Endometrial microvascular endothelial cells (primary cell): ENCODE measurements around the gene RPS6KA5. TPM values are rescaled to one million over a fixed set of nuclear protein-coding genes. Genes with fewer than 3 reads are reported as not detected.
"Not testable (repeated sequence)": the region's sequence is repeated elsewhere in the genome, so short reads cannot be mapped to it uniquely, and the experiment has no call there.

ENCODE experiments used
- in situ Hi-C: cut with HindIII; loops from 2 replicates; pipeline ENCODE4 v1.10.0; 2017; ENCODE audit warnings: low sequenced_read_pairs, low pct_unique_long_range_greater_than_20kb; ENCODE audit errors: inconsistent ontology term
- total RNA-seq: library from RNA; depleted of rRNA; stranded (reverse); fragments of >200 nt; gene quantifications from one replicate; pipeline ENCODE4 v1.2.3, GENCODE V29; 2015; ENCODE audit errors: inconsistent ontology term

The RPS6KA5 gene
- 2.5 TPM for total RNA-seq

DNA sequence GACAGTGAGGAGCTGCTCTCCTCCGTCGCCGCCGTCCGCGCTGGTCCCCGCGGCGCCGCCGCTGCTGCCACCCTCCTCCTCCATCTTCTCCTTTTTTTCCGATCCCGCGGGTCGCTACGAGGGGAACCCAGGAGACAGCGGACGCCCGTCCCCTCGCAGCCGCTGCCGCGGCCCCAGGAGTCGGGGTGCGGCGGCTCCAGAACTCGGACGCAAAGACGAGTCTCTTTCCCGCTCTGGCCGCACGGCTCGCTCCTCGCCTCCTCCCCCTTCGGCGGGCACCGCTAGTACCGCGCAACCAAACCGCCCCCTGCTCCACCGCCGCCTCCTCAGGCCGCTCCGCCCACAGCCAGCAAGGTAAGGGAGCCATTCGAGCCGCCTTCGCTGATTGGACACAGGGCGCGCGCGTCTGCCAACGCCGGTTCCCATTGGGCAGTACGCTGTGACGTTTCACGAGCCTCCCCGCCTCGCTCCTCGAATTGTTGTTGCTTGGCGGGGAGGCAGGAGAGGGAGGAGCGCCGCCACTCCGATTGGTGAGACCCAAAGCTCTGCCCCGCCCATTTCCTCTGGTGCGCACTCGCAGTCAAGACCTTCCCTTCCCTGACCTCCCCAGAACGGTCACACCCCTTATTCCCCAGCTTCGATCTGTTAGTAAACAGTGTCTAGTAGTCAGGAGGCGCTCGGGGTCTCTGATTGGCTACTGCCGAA is at the start of gene RPS6KA5:
Gene RPS6KA5 (minus strand): TSS at position 291 of the 705 bp plus-strand sequence. CDS start 207 bp downstream, at position 84.
- in situ Hi-C loops: loop anchor here (25.0 kb wide), 1 partner anchor 227 kb away; no protein-coding TSS in a partner anchor

DNA sequence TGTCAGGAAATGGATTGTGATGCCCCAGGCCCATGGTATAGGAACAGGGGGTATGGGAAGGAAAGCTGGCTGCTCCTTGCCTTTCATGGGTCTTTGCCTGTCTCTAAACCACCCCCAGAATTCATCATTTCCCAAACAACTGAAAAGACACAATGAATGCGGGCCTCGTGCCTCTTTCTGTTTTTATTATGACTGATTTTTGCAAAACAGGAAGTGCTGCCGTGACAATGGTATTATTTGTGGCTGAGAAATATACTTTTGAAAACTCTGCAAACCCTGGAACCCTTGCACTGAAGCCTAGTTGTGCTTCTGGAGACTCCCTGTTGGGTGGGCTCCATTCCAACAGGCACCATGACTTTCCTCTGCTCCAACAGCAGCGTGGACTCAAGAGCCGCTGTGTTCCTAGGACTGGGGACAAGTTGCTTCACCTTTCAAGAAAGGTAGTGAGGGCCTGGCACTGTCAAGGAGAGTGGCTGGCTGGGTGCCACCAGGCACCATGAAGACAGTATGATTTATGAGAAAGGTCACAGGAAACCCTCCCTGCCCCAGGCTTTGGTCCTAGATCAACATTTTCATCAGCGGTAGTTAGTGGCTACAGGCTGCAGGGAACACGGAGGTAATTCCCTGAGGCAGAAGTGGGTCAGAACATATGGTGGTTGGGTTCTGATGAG is 48.6 kb upstream of the RPS6KA5 start:
- in situ Hi-C loops: no loop called here

DNA sequence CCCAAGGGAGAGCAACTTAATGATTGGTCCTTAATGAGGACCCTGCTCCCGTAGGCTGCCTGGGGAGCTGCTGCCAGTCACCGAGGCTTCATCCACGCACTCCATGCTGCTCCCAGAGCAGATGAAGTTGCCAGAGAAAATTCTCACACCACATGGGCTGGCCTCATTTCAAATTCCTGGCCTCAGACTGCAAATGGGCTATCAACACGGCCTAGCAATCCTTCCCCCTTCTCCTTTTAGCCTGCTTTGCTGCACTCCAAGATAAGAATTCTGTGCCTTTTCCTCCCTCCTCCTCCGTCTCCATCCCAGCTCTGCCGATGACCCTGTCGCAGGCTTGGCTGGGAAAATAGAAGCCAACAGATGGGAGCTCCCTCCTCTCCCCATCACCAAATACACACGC is 42.7 kb upstream of the RPS6KA5 start:
- in situ Hi-C loops: no loop called here

DNA sequence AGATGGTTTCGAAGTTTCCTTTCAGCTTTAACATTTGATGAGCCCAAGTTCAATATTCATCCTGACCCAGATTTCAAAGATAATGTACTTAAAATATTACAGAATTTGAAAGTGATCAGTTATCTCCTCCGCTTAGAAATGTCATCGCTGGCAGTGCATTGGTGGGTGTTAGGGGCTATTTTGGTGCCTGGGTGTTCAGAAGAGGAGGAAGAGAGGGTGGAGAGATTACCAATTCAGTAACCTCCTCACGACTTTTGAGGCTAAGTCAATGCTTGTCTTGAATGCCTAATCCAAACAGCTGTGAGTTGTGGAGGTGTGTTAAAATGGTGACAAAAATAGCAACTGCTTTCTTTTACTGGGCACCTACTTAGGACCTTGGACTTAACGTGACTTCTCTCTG is 39.7 kb upstream of the RPS6KA5 start:
- in situ Hi-C loops: no loop called here

DNA sequence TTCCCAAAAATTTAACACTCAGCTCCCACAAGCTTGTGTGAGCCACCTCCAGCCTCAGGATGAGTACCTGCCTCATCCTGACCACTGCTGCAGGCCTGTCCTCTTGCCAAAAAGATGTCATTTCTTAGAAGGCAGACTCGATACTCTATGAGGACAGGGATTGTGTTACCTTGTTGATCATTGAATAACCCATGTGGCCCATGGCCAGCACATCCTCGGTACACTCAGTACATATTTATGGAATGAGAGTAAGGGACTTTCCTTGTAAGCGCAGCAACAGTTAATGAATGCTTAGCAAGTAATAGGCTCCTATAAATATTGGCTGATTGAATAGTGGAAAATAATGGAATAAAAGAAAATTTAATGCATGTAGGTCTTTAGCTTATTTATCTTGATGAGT is 38.1 kb upstream of the RPS6KA5 start:
- in situ Hi-C loops: no loop called here

DNA sequence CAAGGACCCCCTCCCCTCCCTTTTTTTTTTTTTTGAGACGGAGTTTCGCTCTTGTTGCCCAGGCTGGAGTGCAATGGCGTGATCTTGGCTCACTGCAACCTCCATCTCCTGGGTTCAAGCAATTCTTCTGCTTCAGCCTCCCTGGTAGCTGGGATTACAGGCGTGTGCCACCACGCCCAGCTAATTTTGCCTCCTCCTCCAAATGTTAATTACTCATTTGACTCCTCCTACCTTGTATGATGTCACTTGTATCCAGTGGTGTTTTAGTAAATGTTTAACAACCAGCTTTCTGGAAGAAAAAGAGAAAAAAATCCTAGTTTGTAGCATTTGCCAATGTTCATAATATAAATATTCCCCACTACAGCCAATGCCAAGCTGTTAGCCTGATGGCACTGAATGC is 37.2 kb upstream of the RPS6KA5 start:
- in situ Hi-C loops: not testable (repeated sequence)

DNA sequence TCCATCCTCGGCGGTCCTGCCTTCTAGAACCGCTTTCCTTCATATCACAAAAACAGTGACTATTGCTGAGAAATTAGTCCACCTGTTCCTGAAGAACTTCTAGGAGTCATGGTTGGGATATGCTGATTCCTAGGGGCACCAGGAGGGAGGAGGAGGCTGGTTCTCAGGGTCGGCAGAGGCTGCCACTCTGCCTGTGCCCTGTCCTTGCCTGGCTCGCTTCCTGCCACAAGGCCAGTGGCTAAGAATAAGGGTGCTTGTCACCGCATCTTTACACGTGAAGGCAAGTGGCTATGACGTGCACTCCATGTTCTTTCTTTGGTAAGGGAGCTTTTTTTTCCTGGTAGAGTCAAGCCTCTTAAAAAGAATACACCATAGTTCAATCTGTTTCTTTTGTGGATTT is 34.7 kb upstream of the RPS6KA5 start:
- in situ Hi-C loops: no loop called here

DNA sequence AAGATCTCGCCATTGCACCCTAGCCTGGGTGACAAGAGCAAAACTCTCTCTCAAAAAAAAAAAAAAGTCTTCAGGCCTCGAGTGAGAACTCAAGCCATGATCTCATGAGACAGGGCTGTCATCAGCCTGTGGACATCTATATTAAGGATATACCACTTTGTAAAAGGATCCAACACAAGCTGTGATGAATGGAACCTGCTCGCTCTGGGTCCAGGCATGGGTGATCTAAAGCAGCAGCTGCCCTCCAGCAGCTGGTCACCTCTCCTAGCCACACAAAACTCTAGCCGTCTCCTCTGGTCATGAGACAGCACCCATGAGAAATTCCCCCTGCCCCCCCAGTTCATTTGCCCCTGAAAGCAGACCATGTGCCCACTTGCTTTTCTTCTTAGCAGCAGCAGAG is 34.3 kb upstream of the RPS6KA5 start:
- in situ Hi-C loops: no loop called here

DNA sequence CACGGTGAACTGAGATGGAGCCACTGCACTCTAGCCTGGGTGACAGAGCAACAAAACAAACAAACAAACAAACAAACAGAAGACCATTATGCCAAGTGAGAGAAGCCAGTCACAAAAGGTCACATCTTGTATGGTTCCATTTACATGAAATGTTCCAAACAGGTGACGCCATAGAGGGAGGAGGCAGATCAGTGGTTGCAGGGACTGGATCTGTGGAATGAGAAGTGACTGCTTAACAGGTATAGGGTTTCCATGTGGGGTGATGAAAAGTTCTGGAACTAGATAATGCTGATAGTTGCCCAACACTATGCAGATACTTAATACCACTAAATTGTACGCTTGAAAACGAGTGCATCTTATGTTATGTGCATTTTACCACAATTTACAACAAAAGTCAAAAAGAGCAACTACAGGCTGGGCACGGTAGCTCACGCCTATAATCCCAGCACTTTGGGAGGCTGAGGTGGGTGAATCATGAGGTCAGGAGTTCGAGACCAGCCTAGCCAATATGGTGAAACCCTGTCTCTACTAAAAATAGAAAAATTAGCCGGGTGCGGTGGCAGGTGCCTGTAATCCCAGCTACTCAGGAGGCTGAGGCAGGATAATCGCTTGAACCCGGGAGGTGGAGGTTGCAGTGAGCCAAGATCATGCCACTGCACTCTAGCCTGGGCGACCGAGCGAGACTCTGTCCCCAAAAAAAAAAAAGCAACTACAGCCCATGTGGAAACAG is 33.5 kb upstream of the RPS6KA5 start:
- in situ Hi-C loops: not testable (repeated sequence)

DNA sequence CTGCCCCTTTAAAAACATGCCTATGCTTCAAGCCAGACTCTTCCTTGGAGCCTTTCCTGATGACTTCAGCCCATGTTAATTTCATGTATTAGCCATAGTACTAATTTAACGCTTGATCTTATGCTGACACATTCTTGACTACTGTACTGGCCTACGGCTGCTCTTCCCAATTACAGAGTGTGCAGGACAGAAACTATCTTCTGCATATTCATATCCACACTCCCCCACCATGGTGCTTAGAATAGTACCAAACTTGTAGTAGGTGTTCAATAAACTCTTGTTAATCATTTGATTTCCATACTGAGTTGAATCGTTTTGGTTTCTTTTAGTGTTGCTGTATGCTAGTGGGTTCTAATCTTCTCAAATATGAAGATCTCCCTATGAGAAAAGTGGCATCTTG is 31.6 kb upstream of the RPS6KA5 start:
- in situ Hi-C loops: no loop called here

DNA sequence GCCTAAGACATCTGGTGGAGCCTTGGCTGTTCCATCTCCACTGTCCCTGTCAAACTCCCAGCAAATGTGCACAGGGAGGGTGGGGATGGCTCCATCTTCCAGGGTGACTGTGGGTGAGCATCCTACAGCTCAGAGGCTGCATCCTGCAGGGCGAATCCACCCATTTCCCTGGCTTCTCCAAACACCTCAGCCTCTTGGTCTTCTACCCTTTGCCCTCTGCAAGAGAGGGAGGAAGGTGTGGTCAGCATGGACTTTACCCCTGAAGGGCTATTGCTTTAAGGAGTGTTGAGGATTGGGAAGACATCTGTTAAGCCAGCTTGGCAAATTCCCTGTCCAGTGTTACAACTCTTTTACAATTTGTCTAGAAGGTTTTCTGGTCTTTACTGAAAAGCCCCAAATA is 30.3 kb upstream of the RPS6KA5 start:
- in situ Hi-C loops: no loop called here

DNA sequence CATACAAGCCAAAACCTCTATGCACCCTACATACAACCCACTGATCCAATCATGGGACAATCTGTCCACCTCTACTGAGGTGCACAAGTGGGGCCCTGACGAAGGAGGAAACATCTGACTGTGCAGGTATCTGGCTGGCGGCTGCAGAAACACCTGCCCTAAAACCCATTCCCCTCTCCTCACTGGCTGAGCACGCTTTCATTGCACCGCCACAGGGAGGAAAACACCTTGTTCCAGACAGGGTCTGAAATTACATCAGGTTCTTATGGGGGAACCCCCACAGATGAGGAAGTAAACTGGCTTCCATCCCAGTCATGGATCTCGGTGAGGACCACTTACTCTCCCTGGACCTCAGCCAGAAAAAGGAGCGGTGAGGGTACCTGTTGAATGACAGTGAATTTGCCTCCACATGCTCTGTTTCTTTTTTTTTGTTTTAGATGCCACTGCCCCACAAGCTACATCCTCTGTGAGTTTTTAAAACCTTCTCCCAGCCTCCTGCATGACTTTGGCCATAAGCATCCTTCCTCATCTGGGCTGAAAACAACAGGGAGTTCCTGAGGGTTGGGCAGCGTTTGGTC is 29.6 kb upstream of the RPS6KA5 start:
- in situ Hi-C loops: no loop called here

DNA sequence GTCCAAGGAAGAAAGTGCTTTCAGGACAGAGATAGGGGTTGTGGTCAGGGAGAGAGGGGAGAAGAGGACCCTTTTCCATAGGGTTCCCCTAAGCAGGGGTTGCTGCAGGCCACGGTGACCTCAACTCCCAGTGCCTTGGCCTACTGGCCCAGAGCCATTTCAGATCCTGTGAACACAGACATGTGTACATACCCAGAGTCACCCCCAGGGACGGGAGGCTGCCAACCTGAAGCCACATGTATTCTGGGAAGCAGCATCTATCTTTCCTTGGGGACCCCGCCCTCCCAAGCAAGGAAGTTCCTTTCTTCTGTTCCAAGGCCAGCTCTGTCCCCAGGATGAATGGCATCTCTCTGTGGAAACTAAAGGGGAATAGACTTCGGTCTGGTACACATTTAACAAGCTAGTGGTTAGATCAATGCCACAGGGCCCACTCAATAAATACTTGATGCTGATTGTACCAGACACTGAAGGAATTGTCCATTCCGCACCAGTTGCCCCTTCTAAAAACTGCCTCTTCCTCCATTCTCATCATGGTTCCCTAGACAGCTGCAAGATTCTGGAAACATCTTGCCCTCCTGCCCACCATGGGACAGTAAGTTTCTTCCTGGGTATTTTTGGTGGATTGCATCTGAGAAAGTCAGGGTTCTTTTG is 28.3 kb upstream of the RPS6KA5 start:
- in situ Hi-C loops: no loop called here

DNA sequence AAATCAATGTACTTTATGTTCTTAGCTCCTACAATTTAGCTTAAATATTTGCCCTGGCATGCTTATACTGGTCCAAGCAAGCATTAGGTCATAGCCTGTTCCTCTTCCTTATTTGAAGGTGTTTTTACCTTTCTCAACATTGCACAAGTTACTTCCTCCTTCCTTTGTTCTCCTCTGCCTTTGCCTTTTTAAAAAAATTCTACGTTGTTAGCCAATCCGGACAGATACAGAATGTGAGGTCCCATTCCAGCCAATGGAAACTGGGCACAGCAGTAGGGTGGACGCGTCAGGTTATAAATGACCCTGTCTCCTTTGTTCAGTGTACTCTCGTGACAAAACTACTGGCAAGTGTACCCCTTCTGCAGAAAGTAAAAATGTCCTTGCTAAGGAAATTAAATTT is 27.0 kb upstream of the RPS6KA5 start:
- in situ Hi-C loops: not testable (repeated sequence)

DNA sequence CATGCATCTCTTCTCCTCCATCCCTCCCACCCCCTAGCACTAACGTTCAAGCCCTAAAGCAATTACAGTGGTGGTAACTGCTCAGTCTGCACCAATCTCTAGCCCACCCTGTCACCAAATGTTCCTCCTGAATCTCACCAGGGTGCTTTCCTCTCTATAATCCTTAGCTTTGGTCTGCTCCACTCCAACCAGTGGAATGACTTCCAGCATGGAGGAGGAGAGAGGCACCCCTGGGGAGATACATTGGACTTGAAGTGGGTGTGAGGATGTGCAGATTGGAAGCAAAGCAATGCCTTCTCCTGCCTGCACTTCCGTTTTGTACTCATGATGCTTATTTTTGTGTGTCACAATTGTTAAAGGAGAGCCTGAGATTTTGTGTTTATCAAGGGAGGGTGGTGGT is 24.1 kb upstream of the RPS6KA5 start:
- in situ Hi-C loops: no loop called here

DNA sequence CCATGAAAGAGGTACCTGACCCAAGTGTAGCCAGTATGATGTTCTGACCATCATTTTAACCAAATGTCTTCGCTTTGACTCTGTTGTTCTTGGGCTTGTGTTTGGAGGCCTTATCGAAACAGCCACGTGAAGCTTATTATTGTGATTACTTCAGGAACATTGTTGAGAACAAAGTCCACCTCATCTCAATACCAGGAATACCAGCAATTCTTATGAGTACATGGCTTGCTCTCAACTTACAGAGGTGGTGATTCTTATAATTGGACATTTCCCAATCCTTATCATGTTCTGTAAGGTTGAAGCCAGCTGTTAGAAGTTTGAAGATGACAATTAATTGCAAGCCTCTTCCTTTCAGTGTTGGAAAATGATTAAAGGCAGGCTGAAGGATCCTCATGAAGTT is 21.8 kb upstream of the RPS6KA5 start:
- in situ Hi-C loops: no loop called here

DNA sequence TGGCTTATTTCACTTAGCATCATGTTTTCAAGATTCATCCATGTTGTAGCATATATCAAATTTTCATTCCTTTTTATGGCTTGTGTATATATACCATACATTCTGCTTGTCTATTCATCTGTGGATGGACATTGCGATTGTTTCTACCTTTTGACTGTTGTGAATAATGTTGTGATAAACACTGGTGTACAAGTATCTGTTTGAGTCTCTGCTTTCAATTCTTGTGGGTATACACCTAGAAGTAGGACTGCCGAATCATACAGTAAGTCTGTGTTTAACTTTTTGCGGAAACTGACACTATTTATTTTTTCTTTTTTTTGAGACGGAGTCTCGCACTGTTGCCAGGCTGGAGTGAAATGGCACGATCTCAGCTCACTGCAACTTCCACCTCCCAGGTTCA is 19.6 kb upstream of the RPS6KA5 start:
- in situ Hi-C loops: no loop called here

DNA sequence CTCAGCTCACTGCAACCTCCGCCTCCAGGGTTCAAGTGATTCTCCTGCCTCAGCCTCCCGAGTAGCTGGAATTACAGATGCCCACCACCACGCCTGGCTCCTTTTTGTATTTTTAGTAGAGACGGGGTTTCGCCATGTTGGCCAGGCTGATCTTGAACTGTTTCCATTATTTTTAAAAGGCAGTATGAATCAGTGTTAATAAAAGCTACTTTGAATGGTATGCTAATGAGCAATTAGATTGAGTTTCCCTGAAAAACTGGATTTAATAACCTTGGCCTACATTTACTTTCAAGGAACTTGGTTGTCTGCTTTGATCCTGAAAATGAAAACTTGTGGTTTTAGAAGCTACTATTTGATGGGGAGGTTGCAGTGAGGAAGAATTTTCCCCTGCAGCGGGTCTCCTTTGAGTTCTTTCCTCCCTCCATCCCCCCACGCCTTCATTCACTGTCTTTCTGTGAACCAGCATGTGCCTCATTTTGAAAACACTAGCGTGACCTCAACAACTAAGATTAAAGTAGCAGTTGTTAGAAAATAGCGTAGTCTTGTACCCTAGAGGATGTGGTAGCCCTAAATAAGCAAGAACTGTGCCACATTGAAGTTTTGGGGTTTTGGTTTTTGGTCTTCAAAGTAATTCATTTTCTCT is 17.8 kb upstream of the RPS6KA5 start:
- in situ Hi-C loops: no loop called here

DNA sequence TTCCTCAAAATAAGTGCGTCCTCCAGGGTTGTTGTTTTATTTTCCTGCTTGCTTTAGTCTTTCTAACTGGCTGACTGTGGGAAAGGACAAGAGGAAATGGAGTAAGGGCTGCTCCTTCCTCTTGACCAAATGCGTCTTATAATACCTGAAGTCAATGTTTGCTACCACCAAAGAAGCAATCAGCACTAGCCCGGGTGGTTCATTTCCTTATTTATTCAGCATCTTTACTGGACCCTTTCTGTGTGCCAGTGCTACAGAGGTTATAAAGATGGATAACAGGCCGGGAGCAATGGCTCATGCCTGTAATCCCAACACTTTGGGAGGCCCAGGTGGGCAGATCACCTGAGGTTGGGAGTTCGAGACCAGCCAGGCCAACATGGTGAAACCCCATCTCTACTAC is 15.1 kb upstream of the RPS6KA5 start:
- in situ Hi-C loops: no loop called here
